Mesendoderm (in vitro differentiated cells): ENCODE data around the gene FLCN.

Experiments
- DNase-seq: peaks from one replicate; pipeline ENCODE4 v3.0.0; 2013
- H2AK5ac ChIP-seq: 2 replicates; pipeline ENCODE4 v1.6.1; 2013; ENCODE audit warnings: low read length, inconsistent platforms
- H2BK120ac ChIP-seq: 2 replicates; pipeline ENCODE4 v1.6.1; 2013; ENCODE audit warnings: low read depth, mild to moderate bottlenecking, low read length, moderate library complexity, mixed read lengths
- H2BK15ac ChIP-seq: replicated peaks from 2 replicates; pipeline ENCODE4 v1.6.1; 2013; ENCODE audit warnings: low read depth, mild to moderate bottlenecking, moderate library complexity
- H2BK5ac ChIP-seq: 2 replicates; pipeline ENCODE4 v1.6.1; 2013; ENCODE audit warnings: low read length, inconsistent platforms
- H3K18ac ChIP-seq: 2 replicates; pipeline ENCODE4 v1.6.1; 2013; ENCODE audit warnings: mild to moderate bottlenecking, low read length, mixed read lengths
- H3K23ac ChIP-seq: one replicate; pipeline ENCODE4 v1.6.1; 2013; ENCODE audit warnings: low read length
- H3K27ac ChIP-seq: 2 replicates; pipeline ENCODE4 v1.5.1; 2013; ENCODE audit warnings: low read depth, mild to moderate bottlenecking, inconsistent platforms, low read length, moderate library complexity
- H3K27me3 ChIP-seq: 2 replicates; pipeline ENCODE4 v1.6.1; 2013; ENCODE audit warnings: low read length, control low read depth, mild to moderate bottlenecking, inconsistent platforms; ENCODE audit not compliant: insufficient read depth, poor library complexity
- H3K36me3 ChIP-seq: 2 replicates; pipeline ENCODE4 v1.6.1; 2013; ENCODE audit warnings: low read length, inconsistent platforms; ENCODE audit not compliant: control insufficient read depth, insufficient read depth
- H3K4ac ChIP-seq: one replicate; pipeline ENCODE4 v1.6.1; 2013; ENCODE audit warnings: low read depth, mild to moderate bottlenecking, low read length, moderate library complexity
- H3K4me1 ChIP-seq: 2 replicates; pipeline ENCODE4 v1.6.1; 2013; ENCODE audit warnings: low read depth, low read length, inconsistent platforms; ENCODE audit not compliant: control insufficient read depth
- H3K4me2 ChIP-seq: 2 replicates; pipeline ENCODE4 v1.6.1; 2013; ENCODE audit warnings: low read length
- H3K4me3 ChIP-seq: 2 replicates; pipeline ENCODE4 v1.5.1; 2013; ENCODE audit warnings: mild to moderate bottlenecking, low read length
- H3K56ac ChIP-seq: one replicate; pipeline ENCODE4 v1.6.1; 2013; ENCODE audit warnings: low read length
- H3K79me1 ChIP-seq: 2 replicates; pipeline ENCODE4 v1.6.1; 2013; ENCODE audit warnings: low read length, inconsistent platforms
- H3K79me2 ChIP-seq: 2 replicates; pipeline ENCODE4 v1.6.1; 2013; ENCODE audit warnings: mild to moderate bottlenecking, low read length; ENCODE audit not compliant: control insufficient read depth, insufficient read depth
- H3K9ac ChIP-seq: 2 replicates; pipeline ENCODE4 v1.6.1; 2013; ENCODE audit warnings: low read length, inconsistent platforms
- H4K5ac ChIP-seq: one replicate; pipeline ENCODE4 v1.6.1; 2013; ENCODE audit warnings: low read length
- H4K8ac ChIP-seq: one replicate; pipeline ENCODE4 v1.6.1; 2013; ENCODE audit warnings: low read depth, mild to moderate bottlenecking, control low read depth, low read length, moderate library complexity
- WGBS: extraction: QIAGEN DNeasy Blood & Tissue Kit; methylation state at CpG from one replicate; pipeline ENCODE4 v1.1.7; 2013; ENCODE audit warnings: low lambda C conversion rate, missing lambda C conversion rate; ENCODE audit not compliant: insufficient coverage; ENCODE audit errors: extremely low coverage; 5-methylcytosine and 5-hydroxymethylcytosine counted together

FLCN gene

GRCh38 chr17:17183744-17184143 lies 53.2 kb downstream of the FLCN start:
- H3K27me3 ChIP-seq: no peaks in the 10 kb centered on the region

GRCh38 chr17:17182598-17183136 lies 54.3 kb downstream of the FLCN start:
- no peak for DNase-seq
- no peaks in the 10 kb centered on the region for H3K79me1 ChIP-seq
- H2BK120ac ChIP-seq: no peak overlapping the region
- no peak overlapping the region for H3K4ac ChIP-seq
- no peak overlapping the region for H3K23ac ChIP-seq
- no peak overlapping the region for H3K4me2 ChIP-seq
- H2AK5ac ChIP-seq: no peak overlapping the region
- H3K9ac ChIP-seq: no peak overlapping the region
- H2BK5ac ChIP-seq: no peak overlapping the region
- no peak overlapping the region for H4K8ac ChIP-seq
- no CpG with 5 or more reads among the region's 6 CpGs for WGBS
- no peak overlapping the region for H3K56ac ChIP-seq
- H4K5ac ChIP-seq: no peak overlapping the region
- no peaks in the 10 kb centered on the region for H3K4me1 ChIP-seq
- no peaks in the 10 kb centered on the region for H3K79me2 ChIP-seq
- no peak overlapping the region for H2BK15ac ChIP-seq
- H3K27ac ChIP-seq: no peak overlapping the region
- H3K4me3 ChIP-seq: no peak overlapping the region
- no peaks in the 10 kb centered on the region for H3K27me3 ChIP-seq
- no peak overlapping the region for H3K18ac ChIP-seq
- H3K36me3 ChIP-seq: peaks cover 7% of the 10 kb centered on the region

More at GRCh38 chr17:17183744-17184143, 53.2 kb downstream of the FLCN start:
- Histone ChIP-seq H3K4me2 (no peak overlapping the region), H4K5ac (no peak overlapping the region), H3K79me1 (no peaks in the 10 kb centered on the region), H2BK120ac (no peak overlapping the region), H3K36me3 (peaks cover 7% of the 10 kb centered on the region), H2BK15ac (no peak overlapping the region), H3K4ac (no peak overlapping the region), H3K23ac (no peak overlapping the region), H3K9ac (no peak overlapping the region), H3K27ac (no peak overlapping the region), H4K8ac (no peak overlapping the region), H3K56ac (no peak overlapping the region), H3K4me1 (no peaks in the 10 kb centered on the region), H3K4me3 (no peak overlapping the region), H2AK5ac (no peak overlapping the region), H2BK5ac (no peak overlapping the region), H3K18ac (no peak overlapping the region), H3K79me2 (no peaks in the 10 kb centered on the region)
- no peak for DNase-seq
- no CpG with 5 or more reads among the region's 4 CpGs for WGBS

GRCh38 chr17:17181666-17182597 lies 55.0 kb downstream of the FLCN start:
- Histone ChIP-seq H4K8ac (no peak overlapping the region), H2AK5ac (no peak overlapping the region), H3K79me2 (no peaks in the 10 kb centered on the region), H3K18ac (no peak overlapping the region), H3K4me2 (no peak overlapping the region), H3K79me1 (no peaks in the 10 kb centered on the region), H2BK5ac (no peak overlapping the region), H2BK15ac (no peak overlapping the region), H3K27me3 (no peaks in the 10 kb centered on the region), H3K4ac (no peak overlapping the region), H3K4me3 (no peak overlapping the region), H3K9ac (no peak overlapping the region), H2BK120ac (no peak overlapping the region), H3K36me3 (peaks cover 10% of the 10 kb centered on the region), H3K56ac (no peak overlapping the region), H4K5ac (no peak overlapping the region), H3K4me1 (no peaks in the 10 kb centered on the region), H3K27ac (no peak overlapping the region), H3K23ac (no peak overlapping the region)
- no CpG with 5 or more reads among the region's 15 CpGs for WGBS
- DNase-seq: no peak

- H3K27me3 ChIP-seq: no peaks in the 10 kb centered on the region
- H4K5ac ChIP-seq: no peak overlapping the region
- no peak overlapping the region for H3K56ac ChIP-seq
- no peak overlapping the region for H3K4me3 ChIP-seq
- peaks cover 18% of the 10 kb centered on the region for H3K36me3 ChIP-seq
- no peak overlapping the region for H3K18ac ChIP-seq
- no peak overlapping the region for H2BK15ac ChIP-seq
- H3K4ac ChIP-seq: no peak overlapping the region
- H3K4me1 ChIP-seq: no peaks in the 10 kb centered on the region
- no peak overlapping the region for H2BK5ac ChIP-seq
- no peak for DNase-seq
- no peak overlapping the region for H3K27ac ChIP-seq
- H3K23ac ChIP-seq: no peak overlapping the region
- no peak overlapping the region for H3K9ac ChIP-seq
- H2BK120ac ChIP-seq: no peak overlapping the region
- H2AK5ac ChIP-seq: no peak overlapping the region
- no peak overlapping the region for H4K8ac ChIP-seq
- no CpG with 5 or more reads among the region's 13 CpGs for WGBS
- H3K79me2 ChIP-seq: no peaks in the 10 kb centered on the region
- no peaks in the 10 kb centered on the region for H3K79me1 ChIP-seq
- no peak overlapping the region for H3K4me2 ChIP-seq
Observed at GRCh38 chr17:17180741-17181525, 56.0 kb downstream of the FLCN start.

- Histone ChIP-seq H3K4ac (no peak overlapping the region), H3K23ac (no peak overlapping the region), H3K27me3 (no peaks in the 10 kb centered on the region), H2AK5ac (no peak overlapping the region), H4K8ac (no peak overlapping the region), H4K5ac (no peak overlapping the region), H3K4me1 (no peaks in the 10 kb centered on the region), H2BK15ac (no peak overlapping the region), H3K4me3 (no peak overlapping the region), H3K18ac (no peak overlapping the region), H2BK120ac (no peak overlapping the region), H3K9ac (no peak overlapping the region), H3K79me2 (no peaks in the 10 kb centered on the region), H2BK5ac (no peak overlapping the region), H3K4me2 (no peak overlapping the region), H3K27ac (no peak overlapping the region), H3K36me3 (peaks cover 20% of the 10 kb centered on the region), H3K79me1 (no peaks in the 10 kb centered on the region), H3K56ac (no peak overlapping the region)
- DNase-seq: no peak
- WGBS: no CpG with 5 or more reads among the region's 9 CpGs
Observed at GRCh38 chr17:17180141-17180603, 56.8 kb downstream of the FLCN start.
